ENCODE data around the gene PLCD1. TPM values are rescaled to one million over a fixed set of nuclear protein-coding genes. Genes with fewer than 3 reads are reported as not detected.
"Not testable (repeated sequence)": the region's sequence is repeated elsewhere in the genome, so short reads cannot be mapped to it uniquely, and the experiment has no call there.

Gene PLCD1
- total RNA-seq, 1 experiment from 2014 or later: 1.9 TPM

- no peak for DNase-seq (ENCODE audit: low read depth)
Observed at GRCh38 chr3:38000242-38000916, 29.1 kb downstream of the PLCD1 start.

DNA sequence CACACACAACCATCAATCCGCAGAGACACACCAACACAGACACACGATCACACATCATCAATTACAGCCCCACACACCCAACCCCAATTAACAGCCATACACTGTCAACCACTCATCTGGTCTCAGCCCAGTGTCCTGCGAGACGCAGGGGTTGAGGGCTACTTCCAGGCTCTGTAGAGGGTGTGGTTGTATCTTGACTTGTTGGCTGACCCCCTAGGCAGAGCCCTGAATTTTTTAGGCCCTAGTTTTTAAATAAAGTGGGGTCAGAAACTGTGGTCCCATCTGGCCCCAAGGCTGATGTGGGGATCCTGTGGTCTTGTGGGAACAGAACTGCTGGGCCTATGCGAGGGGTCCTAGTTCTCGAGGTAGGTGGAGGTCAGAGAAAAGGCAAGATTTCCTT, 29.6 kb downstream of the PLCD1 start:
- no peak for DNase-seq (ENCODE audit: low read depth)

DNA sequence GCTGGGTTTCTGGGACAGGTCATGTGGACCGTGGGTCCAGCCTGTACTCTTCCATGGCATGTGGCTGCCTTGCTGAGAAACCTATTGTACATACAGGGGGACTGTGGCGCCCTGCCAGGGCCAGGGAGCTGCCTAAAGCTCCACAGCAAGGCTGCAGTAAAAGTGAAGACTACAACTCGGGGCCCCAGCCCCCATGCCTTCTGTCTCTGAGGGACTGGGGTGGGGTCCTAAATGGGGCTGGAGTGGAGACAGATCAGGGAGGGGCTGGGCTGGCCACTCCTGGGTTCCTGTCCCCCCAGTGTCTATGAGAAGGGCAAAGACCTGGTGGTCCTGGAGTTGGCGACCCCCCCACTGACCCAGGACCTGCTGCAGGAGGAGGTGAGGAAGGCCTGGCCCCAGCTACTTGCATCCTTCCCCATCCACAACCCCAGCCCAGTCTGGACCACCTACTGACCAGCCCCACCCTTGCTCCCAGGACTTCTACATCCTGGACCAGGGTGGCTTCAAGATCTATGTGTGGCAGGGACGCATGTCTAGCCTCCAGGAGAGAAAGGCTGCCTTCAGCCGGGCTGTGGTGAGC, 31.6 kb downstream of the PLCD1 start:
- no peak for DNase-seq (ENCODE audit: low read depth)

- DNase-seq (ENCODE audit: low read depth): no peak
Observed at GRCh38 chr3:37997342-37997741, 32.1 kb downstream of the PLCD1 start.

GRCh38 chr3:37996785-37997301, 32.6 kb downstream of the PLCD1 start:
- DNase-seq (ENCODE audit: low read depth): peak; percentile 71

GRCh38 chr3:37995652-37996641, 33.5 kb downstream of the PLCD1 start:
- no peak for DNase-seq (ENCODE audit: low read depth)

DNA sequence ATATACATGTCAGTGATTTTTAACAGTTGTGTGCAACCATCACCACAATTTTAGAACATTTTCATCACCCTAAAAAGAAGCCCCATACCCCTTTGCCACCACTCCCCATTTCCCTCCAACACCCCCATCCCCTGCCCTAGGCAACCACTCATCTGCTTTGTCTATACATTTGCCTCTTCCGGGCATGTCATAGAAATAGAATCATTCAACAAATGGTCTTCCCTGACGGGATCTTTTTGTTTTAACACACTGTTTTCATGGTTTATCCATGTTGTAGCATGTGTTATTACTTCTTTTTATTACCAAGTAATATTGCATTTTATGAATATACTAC, 34.8 kb downstream of the PLCD1 start:
- no peak for DNase-seq (ENCODE audit: low read depth)

- DNase-seq (ENCODE audit: low read depth): peak; percentile 85
Observed at GRCh38 chr3:37993820-37994638, 35.4 kb downstream of the PLCD1 start.

DNA sequence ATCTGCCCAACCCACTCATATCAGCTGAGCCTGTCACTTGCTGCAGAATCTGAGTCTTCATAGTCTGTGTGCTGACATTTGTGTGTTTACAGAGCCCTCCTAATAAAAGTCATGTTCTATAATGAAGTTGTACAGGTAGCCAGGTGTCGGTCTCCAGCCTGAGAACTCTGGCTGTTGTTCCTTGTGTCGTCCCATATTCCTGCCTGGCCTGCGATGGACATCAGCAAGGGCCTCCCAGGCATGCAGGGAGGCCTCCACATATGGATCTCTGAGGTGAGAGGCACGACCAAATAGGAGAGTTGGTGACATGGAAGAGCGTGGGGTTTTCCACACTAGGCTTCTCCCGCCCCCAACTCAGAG, 36.0 kb downstream of the PLCD1 start:
- no peak for DNase-seq (ENCODE audit: low read depth)

GRCh38 chr3:37993067-37993455, 36.4 kb downstream of the PLCD1 start:
- DNase-seq (ENCODE audit: low read depth): no peak

DNA sequence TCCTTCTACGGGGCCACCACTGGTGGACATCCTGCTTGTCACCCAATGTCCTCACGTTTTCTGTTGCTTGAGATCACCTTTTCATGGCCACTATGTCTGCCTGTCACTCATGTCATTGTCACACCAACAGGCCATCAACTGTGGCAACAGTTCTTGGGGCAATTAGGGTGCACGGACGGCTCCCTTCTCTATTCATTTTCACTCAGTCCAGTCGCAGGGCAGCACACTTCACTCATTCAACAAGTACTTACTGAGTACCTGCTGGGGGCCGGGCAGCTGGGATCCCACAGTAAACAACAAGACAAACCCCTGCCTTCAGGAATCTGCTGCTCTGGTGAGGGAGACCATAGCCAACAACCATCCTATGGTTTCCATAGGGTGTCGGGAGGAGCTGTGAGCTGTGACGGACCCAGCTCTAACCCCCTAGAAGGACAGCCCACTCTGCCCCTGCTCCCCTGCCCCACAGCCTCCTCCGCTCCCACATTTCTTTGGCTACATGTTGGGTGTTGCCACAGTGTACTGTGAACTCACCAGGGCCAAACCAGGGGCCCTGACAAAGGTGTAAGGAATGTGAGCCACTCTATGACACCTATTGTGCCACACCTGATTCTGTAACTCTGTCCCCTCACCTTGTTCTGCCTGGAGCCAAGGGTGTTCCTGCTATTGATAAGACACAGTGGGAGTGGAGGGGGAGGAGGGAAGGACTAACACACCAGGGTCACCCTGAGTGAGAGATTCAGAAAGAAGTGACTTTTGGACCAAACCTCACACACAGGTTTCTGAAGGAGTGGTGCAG, 37.0 kb downstream of the PLCD1 start:
- no peak for DNase-seq (ENCODE audit: low read depth)

- DNase-seq (ENCODE audit: low read depth): no peak
Observed at GRCh38 chr3:37991823-37992222, 37.6 kb downstream of the PLCD1 start.

- DNase-seq (ENCODE audit: low read depth): no peak
Observed at GRCh38 chr3:37991109-37991508, 38.3 kb downstream of the PLCD1 start.

- DNase-seq (ENCODE audit: low read depth): peak; percentile 29
Observed at GRCh38 chr3:37990527-37990926, 38.9 kb downstream of the PLCD1 start, which contains the start of gene VILL. Gene VILL (plus strand): TSS chr3:37990786. CDS start chr3:37993673, 2,887 bp downstream.

- no peak for DNase-seq (ENCODE audit: low read depth)
Observed at GRCh38 chr3:37989821-37990480, 39.5 kb downstream of the PLCD1 start.

DNA sequence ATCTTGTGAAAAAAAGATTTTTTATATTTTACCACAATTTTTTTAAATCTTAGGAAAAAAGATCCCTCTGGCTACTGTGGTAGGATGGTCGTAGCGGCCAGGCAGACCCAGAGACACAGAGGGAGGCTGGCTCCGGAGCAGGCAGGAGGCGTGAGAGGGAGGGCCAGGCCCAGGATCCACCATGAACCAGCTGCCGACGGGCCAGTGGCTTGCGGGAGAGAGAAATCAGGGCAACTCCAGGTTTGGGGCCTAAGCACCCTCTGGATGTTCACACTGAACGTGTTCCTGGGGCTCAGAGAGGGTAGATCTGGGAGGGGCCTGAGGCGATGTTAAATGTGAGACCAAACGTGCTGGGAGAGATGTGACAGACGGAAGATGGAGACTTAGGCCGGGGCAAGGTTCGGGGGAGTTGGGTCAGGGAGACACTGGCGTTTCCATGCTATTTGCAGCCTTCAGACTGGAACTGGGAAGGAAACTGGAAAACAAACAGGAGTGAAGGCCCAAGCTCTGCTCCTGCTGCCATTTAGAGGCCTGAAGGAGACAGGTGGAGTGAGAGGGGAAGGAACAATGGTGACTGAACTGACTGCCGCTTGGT, 40.4 kb downstream of the PLCD1 start:
- no peak for DNase-seq (ENCODE audit: low read depth)

- DNase-seq (ENCODE audit: low read depth): not testable (repeated sequence)
Observed at GRCh38 chr3:37988376-37988775, 41.1 kb downstream of the PLCD1 start.

DNA sequence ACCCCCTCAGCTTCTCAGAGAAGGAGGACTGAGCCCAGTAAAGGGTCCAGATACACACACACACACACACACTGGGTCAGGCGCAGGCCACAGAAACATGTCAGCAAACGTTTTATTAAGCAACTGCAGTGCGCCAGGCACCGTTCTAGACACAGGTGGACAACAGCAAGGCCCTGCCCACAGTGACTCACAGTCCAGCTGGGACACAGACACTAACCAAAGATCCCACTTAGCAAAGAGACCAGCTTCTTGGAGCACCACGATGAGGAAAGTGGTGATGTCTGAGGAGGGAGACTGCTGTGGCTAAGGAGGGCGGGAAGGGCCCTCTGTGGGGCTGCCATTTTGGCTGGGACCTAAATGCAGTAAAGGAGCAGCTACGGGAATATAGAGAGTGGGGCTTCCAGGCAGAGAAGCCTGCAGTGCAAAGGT, 41.7 kb downstream of the PLCD1 start:
- DNase-seq (ENCODE audit: low read depth): no peak

DNA sequence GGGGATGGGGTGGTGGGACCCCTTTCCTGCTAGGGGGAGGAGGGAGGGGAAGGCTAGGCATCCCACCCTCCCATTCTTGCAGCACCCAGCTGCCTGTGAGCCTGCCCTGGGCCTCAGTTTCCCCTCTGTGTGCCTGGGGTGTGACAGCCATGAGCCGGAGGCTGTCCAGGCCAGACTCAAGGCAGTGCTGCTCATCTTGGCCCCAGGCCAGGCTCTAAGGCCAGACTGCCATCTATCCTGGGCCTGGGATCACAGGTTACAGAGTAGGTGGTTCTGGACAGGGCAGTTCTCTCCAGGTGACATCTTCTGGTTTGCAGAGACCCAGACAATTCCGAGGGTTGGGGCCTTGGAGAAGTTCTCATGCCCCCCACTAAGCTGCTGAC, 42.1 kb downstream of the PLCD1 start:
- DNase-seq (ENCODE audit: low read depth): no peak
